K562 (cell line): ENCODE measurements around the gene FITM2. TPM values are rescaled to one million over a fixed set of nuclear protein-coding genes. Genes with fewer than 3 reads are reported as not detected.

Experiments
- ADNP ChIP-seq: fragments of 200-800 bp; sonication (Bioruptor generic); IDR thresholded peaks from 2 replicates; pipeline ENCODE4 v1.6.1; 2016; ENCODE audit warnings: missing genetic modification characterization, missing compliant biosample characterization
- ATF1 ChIP-seq, 2 experiments: fragments of 450-650 bp in 1 of 2; IDR thresholded peaks; 2 replicates each; pipeline ENCODE4 v1.6.1; 2016; ENCODE audit warnings: missing compliant biosample characterization in 1 of 2, missing genetic modification characterization in 1 of 2
- CHD4 ChIP-seq: fragments of 200-600 bp; sonication (generic); IDR thresholded peaks from 3 replicates; pipeline ENCODE4 v1.6.1; 2012; ENCODE audit warnings: low read depth, mild to moderate bottlenecking, mixed read lengths, low read length, inconsistent platforms; ENCODE audit not compliant: insufficient read depth, insufficient replicate concordance, poor library complexity, severe bottlenecking
- ESRRA ChIP-seq: fragments of 450-650 bp; IDR thresholded peaks from 2 replicates; pipeline ENCODE4 v1.6.1; 2014; ENCODE audit warnings: low read depth, mild to moderate bottlenecking, moderate library complexity, borderline replicate concordance
- FOXM1 ChIP-seq, 2 experiments: fragments of 450-650 bp in 1 of 2; sonication (generic) in 1 of 2; formaldehyde crosslinking in 1 of 2; IDR thresholded peaks; 2 replicates each; pipeline versions ENCODE4 v1.6.1 to v1.9.0; 2017 to 2022; ENCODE audit warnings: low read depth in 2 of 2, mild to moderate bottlenecking in 2 of 2, missing genetic modification reagents in 1 of 2, moderate library complexity in 1 of 2
- HDAC3 ChIP-seq: fragments of 450-650 bp; IDR thresholded peaks from 2 replicates; pipeline ENCODE4 v1.6.1; 2018; ENCODE audit warnings: borderline replicate concordance, mild to moderate bottlenecking, moderate library complexity; ENCODE audit not compliant: partially characterized antibody
- ILF3 ChIP-seq: fragments of 450-650 bp; IDR thresholded peaks from 2 replicates; pipeline ENCODE4 v1.6.1; 2018; ENCODE audit warnings: antibody characterized with exemption, mild to moderate bottlenecking, moderate library complexity, borderline replicate concordance
- KLF1 ChIP-seq: fragments of 450-650 bp; IDR thresholded peaks from 2 replicates; pipeline ENCODE4 v1.6.1; 2016; ENCODE audit warnings: missing genetic modification characterization, missing compliant biosample characterization
- KLF10 ChIP-seq: fragments of 250-450 bp; sonication (Bioruptor Pico); IDR thresholded peaks from 2 replicates; pipeline ENCODE4 v1.6.1; 2021; ENCODE audit warnings: matching md5 sums
- SRSF9 ChIP-seq: fragments of 200-400 bp; formaldehyde crosslinking; IDR thresholded peaks from 2 replicates; pipeline ENCODE4 v1.6.1; 2017; ENCODE audit warnings: low read depth, low read length, borderline replicate concordance
- STAT5B ChIP-seq: fragments of 250-450 bp; sonication (Bioruptor Pico); IDR thresholded peaks from 2 replicates; pipeline ENCODE4 v1.8.0; 2021; ENCODE audit warnings: mild to moderate bottlenecking, inconsistent platforms
- TAF15 ChIP-seq: fragments of 200-400 bp; formaldehyde crosslinking; IDR thresholded peaks from 2 replicates; pipeline ENCODE4 v1.6.1; 2017; ENCODE audit warnings: mild to moderate bottlenecking, low read depth, low read length, moderate library complexity
- TCF7L2 ChIP-seq: fragments of 150-350 bp; IDR thresholded peaks from 2 replicates; pipeline ENCODE4 v1.6.1; 2016; ENCODE audit warnings: low read depth, mild to moderate bottlenecking, low read length, moderate library complexity
- TRIM28 ChIP-seq: fragments of 450-650 bp; IDR thresholded peaks from 2 replicates; pipeline ENCODE4 v1.6.1; 2017
- ZNF224 ChIP-seq: sonication (generic); formaldehyde crosslinking; IDR thresholded peaks from 2 replicates; pipeline ENCODE4 v1.8.0; 2022; ENCODE audit warnings: mild to moderate bottlenecking, missing genetic modification reagents
- polyA plus RNA-seq, 8 experiments: library from polyadenylated mRNA; depleted of rRNA in 4 of 8; stranded (reverse) in 5 of 8; unstranded in 3 of 8; fragments of >200 nt; fragmentation: Nextera tagmentation in 2 of 8; fragmentation: Illumina TruSeq in 1 of 8; extraction: Ambion mirVana in 2 of 8; extraction: Trizol in 1 of 8; gene quantifications; 2 replicates each; pipeline versions ENCODE4 v1.2.1 to v1.2.3, GENCODE V29; 2011 to 2014; ENCODE audit warnings: inconsistent platforms in 1 of 8, missing spikeins in 1 of 8
- total RNA-seq, 7 experiments: library from RNA; depleted of rRNA in 6 of 7; stranded (reverse); fragments of >200 nt in 6 of 7; fragmentation: Illumina TruSeq in 2 of 7; extraction: Trizol in 2 of 7; gene quantifications; 2 replicates each; pipeline versions ENCODE4 v1.2.1 to v1.2.3, GENCODE V29; 2011 to 2021; ENCODE audit warnings: low replicate concordance in 1 of 7
- TF ChIP-seq, protein P1 (sequence below), 2 experiments: fragments of 450-650 bp in 1 of 2; IDR thresholded peaks; 2 replicates each; pipeline ENCODE4 v1.6.1; 2011 to 2017; ENCODE audit warnings: low read depth in 2 of 2, antibody characterized with exemption in 1 of 2, borderline replicate concordance in 1 of 2, low read length in 1 of 2, mild to moderate bottlenecking in 1 of 2, mixed read lengths in 1 of 2; ENCODE audit not compliant: control insufficient read depth in 1 of 2
- TF ChIP-seq, protein P2 (sequence below): sonication (generic); formaldehyde crosslinking; IDR thresholded peaks from 2 replicates; pipeline ENCODE4 v1.9.0; 2022; ENCODE audit warnings: mild to moderate bottlenecking, missing genetic modification reagents
- TF ChIP-seq, protein P3 (sequence below): fragments of 250-450 bp; sonication (Bioruptor Pico); IDR thresholded peaks from 2 replicates; pipeline ENCODE4 v1.4.0; 2020; ENCODE audit warnings: mild to moderate bottlenecking, moderate library complexity
- TF ChIP-seq, protein P4 (sequence below), 3 experiments: IDR thresholded peaks in 2 of 3; conservative IDR thresholded peaks in 1 of 3; 2 replicates each; pipeline ENCODE4 v1.5.1; 2011 to 2012; ENCODE audit warnings: low read length in 3 of 3, mild to moderate bottlenecking in 3 of 3, control low read depth in 2 of 3, improper control_type of control experiment in 1 of 3, inconsistent platforms in 1 of 3, low read depth in 1 of 3, mixed read lengths in 1 of 3, moderate library complexity in 1 of 3; ENCODE audit not compliant: insufficient read depth in 2 of 3

FITM2 gene
- total and polyA plus RNA-seq, 9 of the 15 experiments (the other 6 are each of a cell fraction or from before 2014, with no cell fraction given) = 0.64 to 2.8 (median 1.8) TPM

DNA sequence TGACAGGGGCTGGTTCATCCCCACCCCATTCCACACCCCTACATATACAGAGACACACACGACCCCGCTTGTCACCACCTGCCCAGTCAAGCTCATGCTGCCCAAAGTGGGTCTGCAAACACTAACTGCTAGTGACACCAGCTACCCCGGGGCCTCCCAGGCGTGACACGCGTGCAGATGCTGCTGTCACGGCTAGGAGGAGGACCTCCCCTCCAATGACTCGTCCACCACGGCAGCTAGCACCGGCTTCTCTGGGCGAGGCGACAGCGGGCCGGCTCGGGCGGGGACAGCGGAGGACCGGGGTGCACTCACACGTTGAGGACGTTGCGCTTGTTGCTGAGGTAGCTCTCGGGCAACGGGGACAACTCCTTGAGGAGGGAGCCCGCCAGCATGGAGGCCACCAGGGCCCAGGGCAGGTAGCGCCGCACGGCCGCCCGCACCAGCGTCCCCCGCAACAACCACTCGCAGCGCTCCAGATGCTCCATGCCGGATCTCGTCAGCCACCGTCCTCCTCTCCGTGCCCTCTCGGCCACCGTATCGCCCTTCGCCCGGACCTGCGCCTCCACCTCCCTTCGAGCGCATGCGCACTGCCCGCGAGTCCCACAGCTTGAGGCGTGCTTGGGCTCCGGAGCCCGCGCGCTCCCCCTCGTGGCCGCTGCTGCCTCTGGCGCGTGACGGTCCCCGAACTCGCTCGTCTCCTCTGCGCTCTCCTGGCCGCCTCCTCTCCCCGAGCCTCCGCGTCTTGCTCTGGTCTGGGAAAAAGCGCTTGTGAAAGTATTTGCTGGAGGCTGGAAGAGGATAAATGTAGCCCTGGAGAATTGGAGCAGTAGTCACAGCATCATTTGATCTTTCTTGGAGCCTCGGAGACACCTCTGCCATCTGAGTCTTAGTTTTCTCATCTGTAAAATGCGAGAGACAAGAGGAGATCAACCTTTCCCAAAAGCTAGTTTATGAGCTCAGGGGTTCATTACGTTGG is at the start of gene FITM2 (continued):
- TF ChIP-seq, protein P1, sequence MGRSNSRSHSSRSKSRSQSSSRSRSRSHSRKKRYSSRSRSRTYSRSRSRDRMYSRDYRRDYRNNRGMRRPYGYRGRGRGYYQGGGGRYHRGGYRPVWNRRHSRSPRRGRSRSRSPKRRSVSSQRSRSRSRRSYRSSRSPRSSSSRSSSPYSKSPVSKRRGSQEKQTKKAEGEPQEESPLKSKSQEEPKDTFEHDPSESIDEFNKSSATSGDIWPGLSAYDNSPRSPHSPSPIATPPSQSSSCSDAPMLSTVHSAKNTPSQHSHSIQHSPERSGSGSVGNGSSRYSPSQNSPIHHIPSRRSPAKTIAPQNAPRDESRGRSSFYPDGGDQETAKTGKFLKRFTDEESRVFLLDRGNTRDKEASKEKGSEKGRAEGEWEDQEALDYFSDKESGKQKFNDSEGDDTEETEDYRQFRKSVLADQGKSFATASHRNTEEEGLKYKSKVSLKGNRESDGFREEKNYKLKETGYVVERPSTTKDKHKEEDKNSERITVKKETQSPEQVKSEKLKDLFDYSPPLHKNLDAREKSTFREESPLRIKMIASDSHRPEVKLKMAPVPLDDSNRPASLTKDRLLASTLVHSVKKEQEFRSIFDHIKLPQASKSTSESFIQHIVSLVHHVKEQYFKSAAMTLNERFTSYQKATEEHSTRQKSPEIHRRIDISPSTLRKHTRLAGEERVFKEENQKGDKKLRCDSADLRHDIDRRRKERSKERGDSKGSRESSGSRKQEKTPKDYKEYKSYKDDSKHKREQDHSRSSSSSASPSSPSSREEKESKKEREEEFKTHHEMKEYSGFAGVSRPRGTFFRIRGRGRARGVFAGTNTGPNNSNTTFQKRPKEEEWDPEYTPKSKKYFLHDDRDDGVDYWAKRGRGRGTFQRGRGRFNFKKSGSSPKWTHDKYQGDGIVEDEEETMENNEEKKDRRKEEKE (IDR thresholded peaks at IDR 0.05; ENCODE audit: borderline replicate concordance in 1 of 2, control insufficient read depth in 1 of 2, low read depth in 2 of 2, low read length in 1 of 2) = no peak
- TF ChIP-seq HDAC3 = no peak
- no peak for TF ChIP-seq ILF3
- TF ChIP-seq, protein P2, sequence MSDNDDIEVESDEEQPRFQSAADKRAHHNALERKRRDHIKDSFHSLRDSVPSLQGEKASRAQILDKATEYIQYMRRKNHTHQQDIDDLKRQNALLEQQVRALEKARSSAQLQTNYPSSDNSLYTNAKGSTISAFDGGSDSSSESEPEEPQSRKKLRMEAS (CRISPR knock-in tag) = peak; percentile 83
- no peak for TF ChIP-seq TAF15
- TF ChIP-seq KLF1 = peak; percentile 61; the same call in 1 of the 2 replicates
- TF ChIP-seq STAT5B (CRISPR knock-in tag) = no peak
- no peak for TF ChIP-seq ADNP
- no peak for TF ChIP-seq FOXM1 (IDR thresholded peaks at IDR 0.05; ENCODE audit: low read depth)
- TF ChIP-seq FOXM1 (CRISPR knock-in tag; IDR thresholded peaks at IDR 0.05; ENCODE audit: low read depth) = 0 out of 2 replicates have a peak, but pooled peaks have one; percentile 48
- TF ChIP-seq, protein P3, sequence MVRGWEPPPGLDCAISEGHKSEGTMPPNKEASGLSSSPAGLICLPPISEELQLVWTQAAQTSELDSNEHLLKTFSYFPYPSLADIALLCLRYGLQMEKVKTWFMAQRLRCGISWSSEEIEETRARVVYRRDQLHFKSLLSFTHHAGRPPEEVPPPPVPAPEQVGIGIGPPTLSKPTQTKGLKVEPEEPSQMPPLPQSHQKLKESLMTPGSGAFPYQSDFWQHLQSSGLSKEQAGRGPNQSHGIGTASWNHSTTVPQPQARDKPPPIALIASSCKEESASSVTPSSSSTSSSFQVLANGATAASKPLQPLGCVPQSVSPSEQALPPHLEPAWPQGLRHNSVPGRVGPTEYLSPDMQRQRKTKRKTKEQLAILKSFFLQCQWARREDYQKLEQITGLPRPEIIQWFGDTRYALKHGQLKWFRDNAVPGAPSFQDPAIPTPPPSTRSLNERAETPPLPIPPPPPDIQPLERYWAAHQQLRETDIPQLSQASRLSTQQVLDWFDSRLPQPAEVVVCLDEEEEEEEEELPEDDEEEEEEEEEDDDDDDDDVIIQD (CRISPR knock-in tag) = no peak
- no peak for TF ChIP-seq SRSF9
- no peak for TF ChIP-seq TRIM28
- TF ChIP-seq TCF7L2 = no peak
- TF ChIP-seq ATF1 (CRISPR knock-in tag; IDR thresholded peaks at IDR 0.05) = no peak
- peak; percentile 76 for TF ChIP-seq ATF1 (tag; IDR thresholded peaks at IDR 0.05)
- TF ChIP-seq, protein P4, sequence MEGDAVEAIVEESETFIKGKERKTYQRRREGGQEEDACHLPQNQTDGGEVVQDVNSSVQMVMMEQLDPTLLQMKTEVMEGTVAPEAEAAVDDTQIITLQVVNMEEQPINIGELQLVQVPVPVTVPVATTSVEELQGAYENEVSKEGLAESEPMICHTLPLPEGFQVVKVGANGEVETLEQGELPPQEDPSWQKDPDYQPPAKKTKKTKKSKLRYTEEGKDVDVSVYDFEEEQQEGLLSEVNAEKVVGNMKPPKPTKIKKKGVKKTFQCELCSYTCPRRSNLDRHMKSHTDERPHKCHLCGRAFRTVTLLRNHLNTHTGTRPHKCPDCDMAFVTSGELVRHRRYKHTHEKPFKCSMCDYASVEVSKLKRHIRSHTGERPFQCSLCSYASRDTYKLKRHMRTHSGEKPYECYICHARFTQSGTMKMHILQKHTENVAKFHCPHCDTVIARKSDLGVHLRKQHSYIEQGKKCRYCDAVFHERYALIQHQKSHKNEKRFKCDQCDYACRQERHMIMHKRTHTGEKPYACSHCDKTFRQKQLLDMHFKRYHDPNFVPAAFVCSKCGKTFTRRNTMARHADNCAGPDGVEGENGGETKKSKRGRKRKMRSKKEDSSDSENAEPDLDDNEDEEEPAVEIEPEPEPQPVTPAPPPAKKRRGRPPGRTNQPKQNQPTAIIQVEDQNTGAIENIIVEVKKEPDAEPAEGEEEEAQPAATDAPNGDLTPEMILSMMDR (IDR thresholded peaks at IDR 0.05 in 2 of 3, conservative IDR thresholded peaks at IDR 0.05 in 1 of 3; ENCODE audit: insufficient read depth in 2 of 3, low read depth in 1 of 3, low read length in 3 of 3) = peak; percentile 92 to 96 (median 95)
- no peak for TF ChIP-seq CHD4
- TF ChIP-seq ESRRA = no peak; the same call in 1 of the 2 replicates
- TF ChIP-seq ZNF224 (CRISPR knock-in tag) = no peak
- TF ChIP-seq KLF10 = no peak
